Fibroblast of lung (primary cell): Measurements from ENCODE around the gene SIN3B. TPM values are rescaled to one million over a fixed set of nuclear protein-coding genes. Genes with fewer than 3 reads are reported as not detected.

Experiments used
- DNase-seq, 2 donors: peaks; one replicate each; pipeline versions ENCODE4 v3.0.0 to v3.0.0-alpha.2; 2010; ENCODE audit warnings: low read depth in 2 of 2
- H2AFZ ChIP-seq: 2 replicates; pipeline ENCODE4 v1.5.1; 2012; ENCODE audit warnings: low read length, control low read depth, inconsistent platforms
- H3K27ac ChIP-seq: 2 replicates; pipeline ENCODE4 v1.5.1; 2011; ENCODE audit warnings: low read length, control low read depth; ENCODE audit not compliant: insufficient read depth
- H3K27me3 ChIP-seq: 2 replicates; pipeline ENCODE4 v1.5.1; 2011; ENCODE audit warnings: mild to moderate bottlenecking, low read length; ENCODE audit not compliant: control insufficient read depth, insufficient read depth
- H3K36me3 ChIP-seq: 2 replicates; pipeline ENCODE4 v1.5.1; 2011; ENCODE audit warnings: low read length; ENCODE audit not compliant: control insufficient read depth, insufficient read depth
- H3K4me1 ChIP-seq: 2 replicates; pipeline ENCODE4 v1.5.1; 2011; ENCODE audit warnings: low read length; ENCODE audit not compliant: control insufficient read depth, insufficient read depth; ENCODE audit errors: extremely low read depth
- H3K4me2 ChIP-seq: 2 replicates; pipeline ENCODE4 v1.5.1; 2011; ENCODE audit warnings: low read length, control low read depth; ENCODE audit not compliant: insufficient read depth; ENCODE audit errors: extremely low read depth
- H3K4me3 ChIP-seq, 4 experiments: fragments of 200-600 bp in 1 of 4; sonication (generic) in 1 of 4; replicated peaks in 1 of 4; 2 replicates each; pipeline ENCODE4 v1.5.1; 2011 to 2016; ENCODE audit warnings: low read length in 4 of 4, low read depth in 3 of 4, mild to moderate bottlenecking in 3 of 4, control low read depth in 2 of 4, inconsistent platforms in 1 of 4, mixed read lengths in 1 of 4; ENCODE audit not compliant: insufficient read depth in 1 of 4; ENCODE audit errors: control extremely low read depth in 1 of 4
- H3K79me2 ChIP-seq: 2 replicates; pipeline ENCODE4 v1.5.1; 2012; ENCODE audit warnings: mild to moderate bottlenecking, low read length, inconsistent platforms; ENCODE audit not compliant: control insufficient read depth, insufficient read depth
- H3K9ac ChIP-seq: 2 replicates; pipeline ENCODE4 v1.5.1; 2011; ENCODE audit warnings: mild to moderate bottlenecking, low read length, control low read depth; ENCODE audit not compliant: insufficient read depth
- H3K9me3 ChIP-seq: 2 replicates; pipeline ENCODE4 v1.5.1; 2012; ENCODE audit warnings: low read depth, low read length; ENCODE audit not compliant: control insufficient read depth, insufficient read depth
- H4K20me1 ChIP-seq: 2 replicates; pipeline ENCODE4 v1.5.1; 2011; ENCODE audit warnings: low read length; ENCODE audit not compliant: control insufficient read depth, insufficient read depth; ENCODE audit errors: extremely low read depth
- CTCF ChIP-seq, 2 donors: IDR thresholded peaks in 1 of 2; conservative IDR thresholded peaks in 1 of 2; 1 replicate in 1 of 2; 2 replicates in 1 of 2; pipeline ENCODE4 v1.5.1; 2011 to 2012; ENCODE audit warnings: low read length in 2 of 2, control low read depth in 1 of 2, inconsistent platforms in 1 of 2, low read depth in 1 of 2, mild to moderate bottlenecking in 1 of 2
- EZH2 ChIP-seq: IDR thresholded peaks from 2 replicates; pipeline ENCODE4 v1.5.1; 2012; ENCODE audit warnings: low read length, control low read depth, mild to moderate bottlenecking; ENCODE audit errors: missing control alignments
- polyA plus RNA-seq, 2 donors: library from polyadenylated mRNA; depleted of rRNA in 1 of 2; stranded (reverse) in 1 of 2; unstranded in 1 of 2; fragments of >200 nt; gene quantifications; 2 replicates each; pipeline ENCODE4 v1.2.1, GENCODE V29; 2011 to 2012; ENCODE audit warnings: missing spikeins in 1 of 2
- total RNA-seq: library from RNA; depleted of rRNA; stranded (reverse); fragments of >200 nt; gene quantifications from 2 replicates; pipeline ENCODE4 v1.2.1, GENCODE V29; 2014

SIN3B gene
- total and polyA plus RNA-seq, 2 donors (not counting 1 experiment from before 2014, with no cell fraction given): 14.9 to 32.9 TPM

DNA sequence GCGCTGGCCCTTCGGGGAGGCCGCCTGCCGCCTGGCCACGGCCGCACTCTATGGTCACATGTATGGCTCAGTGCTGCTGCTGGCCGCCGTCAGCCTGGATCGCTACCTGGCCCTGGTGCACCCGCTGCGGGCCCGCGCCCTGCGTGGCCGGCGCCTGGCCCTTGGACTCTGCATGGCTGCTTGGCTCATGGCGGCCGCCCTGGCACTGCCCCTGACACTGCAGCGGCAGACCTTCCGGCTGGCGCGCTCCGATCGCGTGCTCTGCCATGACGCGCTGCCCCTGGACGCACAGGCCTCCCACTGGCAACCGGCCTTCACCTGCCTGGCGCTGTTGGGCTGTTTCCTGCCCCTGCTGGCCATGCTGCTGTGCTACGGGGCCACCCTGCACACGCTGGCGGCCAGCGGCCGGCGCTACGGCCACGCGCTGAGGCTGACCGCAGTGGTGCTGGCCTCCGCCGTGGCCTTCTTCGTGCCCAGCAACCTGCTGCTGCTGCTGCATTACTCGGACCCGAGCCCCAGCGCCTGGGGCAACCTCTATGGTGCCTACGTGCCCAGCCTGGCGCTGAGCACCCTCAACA is 60.8 kb downstream of the SIN3B start:
- H3K27ac ChIP-seq: no peak overlapping the region
- H3K79me2 ChIP-seq: no peaks in the 10 kb centered on the region
- H3K36me3 ChIP-seq: no peaks in the 10 kb centered on the region
- H3K27me3 ChIP-seq: no peaks in the 10 kb centered on the region
- no peak overlapping the region for H3K9ac ChIP-seq
- DNase-seq: no peak
- H3K4me3 ChIP-seq: no peak overlapping the region
- no peak overlapping the region for H3K4me2 ChIP-seq
- TF ChIP-seq EZH2 (no peak), CTCF (conservative IDR thresholded peaks at IDR 0.05 in 1 of 2, IDR thresholded peaks at IDR 0.05 in 1 of 2; ENCODE audit: low read depth in 1 of 2, low read length in 2 of 2) (no peak)
- H3K9me3 ChIP-seq: no peaks in the 10 kb centered on the region
- no peaks in the 10 kb centered on the region for H4K20me1 ChIP-seq
- no peaks in the 10 kb centered on the region for H3K4me1 ChIP-seq
- H2AFZ ChIP-seq: no peak overlapping the region

- H3K36me3 ChIP-seq: no peaks in the 10 kb centered on the region
- no peak overlapping the region for H3K4me2 ChIP-seq
- no peaks in the 10 kb centered on the region for H3K9me3 ChIP-seq
- no peak overlapping the region for H2AFZ ChIP-seq
- TF ChIP-seq CTCF (conservative IDR thresholded peaks at IDR 0.05 in 1 of 2, IDR thresholded peaks at IDR 0.05 in 1 of 2; ENCODE audit: low read depth in 1 of 2, low read length in 2 of 2) (no peak), EZH2 (no peak)
- DNase-seq: no peak
- no peaks in the 10 kb centered on the region for H3K27me3 ChIP-seq
- H3K4me3 ChIP-seq: no peak overlapping the region
- no peaks in the 10 kb centered on the region for H4K20me1 ChIP-seq
- no peaks in the 10 kb centered on the region for H3K4me1 ChIP-seq
- no peaks in the 10 kb centered on the region for H3K79me2 ChIP-seq
- no peak overlapping the region for H3K9ac ChIP-seq
- H3K27ac ChIP-seq: no peak overlapping the region
Measured at GRCh38 chr19:16890461-16891184, 61.4 kb downstream of the SIN3B start.

DNA sequence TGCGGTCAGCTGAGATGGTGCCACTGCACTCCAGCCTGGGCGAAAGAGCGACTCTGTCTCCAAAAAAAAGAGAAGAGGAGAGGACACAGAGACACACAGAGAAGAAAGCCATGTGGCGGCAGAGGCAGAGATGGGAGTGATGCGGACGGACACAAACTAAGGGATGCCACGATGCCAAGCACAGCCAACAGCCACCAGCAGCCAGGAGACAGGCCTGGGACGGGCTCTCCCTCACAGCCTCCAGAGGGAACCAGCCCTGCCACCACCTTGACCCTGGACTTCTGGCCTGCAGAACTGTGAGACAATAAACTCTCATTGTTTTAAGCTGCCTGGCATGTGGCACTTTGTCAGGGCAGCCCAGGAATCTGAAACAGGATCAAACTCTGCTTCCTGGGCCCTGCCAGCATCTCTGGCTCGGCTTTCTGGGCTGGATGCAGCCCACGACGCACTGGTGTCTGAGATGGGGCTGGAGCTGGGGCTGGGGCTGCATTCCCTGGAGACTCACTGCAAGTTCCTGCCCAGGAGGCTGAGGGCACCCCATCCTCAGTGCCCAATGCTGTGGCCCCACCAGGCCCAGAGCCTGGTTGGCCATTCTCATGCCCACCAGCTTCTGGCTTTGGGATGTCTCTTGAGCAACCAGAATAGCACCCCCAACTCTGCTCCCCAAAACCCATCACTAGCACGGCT is 62.6 kb downstream of the SIN3B start:
- no peaks in the 10 kb centered on the region for H3K4me1 ChIP-seq
- H3K36me3 ChIP-seq: no peaks in the 10 kb centered on the region
- H4K20me1 ChIP-seq: no peaks in the 10 kb centered on the region
- no peak overlapping the region for H3K4me2 ChIP-seq
- TF ChIP-seq CTCF (conservative IDR thresholded peaks at IDR 0.05 in 1 of 2, IDR thresholded peaks at IDR 0.05 in 1 of 2; ENCODE audit: low read depth in 1 of 2, low read length in 2 of 2) (no peak), EZH2 (no peak)
- no peaks in the 10 kb centered on the region for H3K9me3 ChIP-seq
- no peak overlapping the region for H2AFZ ChIP-seq
- no peak for DNase-seq
- no peaks in the 10 kb centered on the region for H3K79me2 ChIP-seq
- no peak overlapping the region for H3K9ac ChIP-seq
- H3K4me3 ChIP-seq: no peak overlapping the region
- H3K27ac ChIP-seq: no peak overlapping the region
- no peaks in the 10 kb centered on the region for H3K27me3 ChIP-seq
